Body of pancreas (tissue), 4 donors: ENCODE data around the gene PDE9A. TPM values are rescaled to one million over a fixed set of nuclear protein-coding genes. Genes with fewer than 3 reads are reported as not detected.

ENCODE experiments used
- ATAC-seq: fragments of 150-250 bp; one replicate; pipeline ENCODE4 v1.9.1; 2016
- DNase-seq, 4 donors: peaks; one replicate each; pipeline ENCODE4 v3.0.0-alpha.2; 2019
- H3K27ac ChIP-seq, 4 donors: fragments of 200-600 bp; sonication (generic); 1 replicate in 3 of 4; 2 replicates in 1 of 4; pipeline versions ENCODE4 v1.5.1 to v1.6.1; 2016 to 2019; ENCODE audit warnings: mild to moderate bottlenecking in 1 of 4, mixed read lengths in 1 of 4, moderate library complexity in 1 of 4
- H3K27me3 ChIP-seq, 2 donors: fragments of 200-600 bp; sonication (generic); one replicate each; pipeline ENCODE4 v1.6.0; 2016; ENCODE audit warnings: mild to moderate bottlenecking in 1 of 2
- H3K36me3 ChIP-seq, 2 donors: fragments of 200-600 bp; sonication (generic); replicated peaks in 1 of 2; 2 replicates each; pipeline ENCODE4 v1.5.1; 2016; ENCODE audit warnings: low read depth in 2 of 2; ENCODE audit not compliant: insufficient read depth in 1 of 2
- H3K4me1 ChIP-seq: fragments of 200-600 bp; sonication (generic); one replicate; pipeline ENCODE4 v1.6.0; 2016
- H3K4me3 ChIP-seq, 2 donors: fragments of 200-600 bp; sonication (generic); 1 replicate in 1 of 2; 2 replicates in 1 of 2; pipeline ENCODE4 v1.5.1; 2016 to 2019
- H3K9me3 ChIP-seq, 3 donors: fragments of 200-600 bp; sonication (generic); 1 replicate in 2 of 3; 2 replicates in 1 of 3; pipeline ENCODE4 v1.5.1; 2016
- CTCF ChIP-seq, 7 experiments: fragments of 450-650 bp in 4 of 7; fragments of 200-600 bp in 3 of 7; sonication (generic) in 3 of 7; IDR thresholded peaks; one replicate each; pipeline ENCODE4 v1.5.1; 2016 to 2019; ENCODE audit warnings: antibody characterized with exemption in 7 of 7
- POLR2A ChIP-seq, 3 donors: fragments of 450-650 bp; IDR thresholded peaks; one replicate each; pipeline ENCODE4 v1.6.1; 2016; ENCODE audit warnings: antibody characterized with exemption in 3 of 3, mild to moderate bottlenecking in 2 of 3
- WGBS, 2 donors: methylation state at CpG; one replicate each; pipeline ENCODE4 v1.1.5; 2017; 5-methylcytosine and 5-hydroxymethylcytosine counted together
- intact Hi-C: fragments of 100-400 bp; cut with DNase I; formaldehyde crosslinking; loops from one replicate; pipeline ENCODE4 v1.15.1; 2023
- total RNA-seq, 2 donors: library from RNA; depleted of rRNA; stranded (reverse); fragments of >200 nt; gene quantifications; one replicate each; pipeline ENCODE4 v1.1.0, GENCODE V29; 2016

The PDE9A gene
- total RNA-seq, 2 donors from 2014 or later, result 5.2 to 7.9 TPM

- Histone ChIP-seq H3K36me3 (no peaks in the 10 kb centered on the region), H3K27me3 (no peaks in the 10 kb centered on the region), H3K4me1 (peaks cover 6% of the 10 kb centered on the region), H3K9me3 (no peaks in the 10 kb centered on the region), H3K4me3 (no peak overlapping the region), H3K27ac (no peak overlapping the region)
- intact Hi-C loops, result no loop called here
- no peak for ATAC-seq
- 77 to 83% methylated on average over 34 of the region's 34 CpGs for WGBS, 2 donors
- no peak for DNase-seq
- no peak for TF ChIP-seq CTCF (IDR thresholded peaks at IDR 0.05)
- no peak for TF ChIP-seq POLR2A (IDR thresholded peaks at IDR 0.05)
Observed at GRCh38 chr21:42668298-42668992, 15.0 kb downstream of the PDE9A start.

- 57 to 69% methylated on average over 13 of the region's 13 CpGs for WGBS, 2 donors
- DNase-seq, result no peak
- Histone ChIP-seq H3K4me1 (peaks cover 6% of the 10 kb centered on the region), H3K9me3 (no peaks in the 10 kb centered on the region), H3K27ac (no peak overlapping the region), H3K36me3 (no peaks in the 10 kb centered on the region), H3K4me3 (no peak overlapping the region), H3K27me3 (no peaks in the 10 kb centered on the region)
- TF ChIP-seq POLR2A (IDR thresholded peaks at IDR 0.05) (no peak), CTCF (IDR thresholded peaks at IDR 0.05) (no peak)
- intact Hi-C loops, result no loop called here
- no peak for ATAC-seq
Observed at GRCh38 chr21:42669041-42669440, 15.6 kb downstream of the PDE9A start.

- H3K9me3 ChIP-seq, result no peaks in the 10 kb centered on the region
- no peaks in the 10 kb centered on the region for H3K36me3 ChIP-seq
- WGBS, 2 donors, result 59 to 84% methylated on average over 8 of the region's 8 CpGs
- no peak overlapping the region for H3K4me3 ChIP-seq
- H3K27ac ChIP-seq, result no peak overlapping the region
- no peaks in the 10 kb centered on the region for H3K27me3 ChIP-seq
- ATAC-seq, result no peak
- no peak for DNase-seq
- TF ChIP-seq POLR2A (IDR thresholded peaks at IDR 0.05), result no peak
- H3K4me1 ChIP-seq, result peaks cover 6% of the 10 kb centered on the region
- intact Hi-C loops, result no loop called here
Observed at GRCh38 chr21:42670058-42670880, 16.8 kb downstream of the PDE9A start.

- DNase-seq, result no peak
- intact Hi-C loops, result no loop called here
- no peaks in the 10 kb centered on the region for H3K9me3 ChIP-seq
- H3K27me3 ChIP-seq, result no peaks in the 10 kb centered on the region
- H3K4me3 ChIP-seq, result no peak overlapping the region
- 52 to 67% methylated on average over 9 of the region's 9 CpGs for WGBS, 2 donors
- ATAC-seq, result no peak
- no peaks in the 10 kb centered on the region for H3K36me3 ChIP-seq
- no peak for TF ChIP-seq POLR2A (IDR thresholded peaks at IDR 0.05)
- TF ChIP-seq CTCF (IDR thresholded peaks at IDR 0.05), result no peak
- H3K4me1 ChIP-seq, result peaks cover 6% of the 10 kb centered on the region
- H3K27ac ChIP-seq, result no peak overlapping the region
Observed at GRCh38 chr21:42670884-42671283, 17.5 kb downstream of the PDE9A start.

- TF ChIP-seq POLR2A (IDR thresholded peaks at IDR 0.05) (no peak), CTCF (IDR thresholded peaks at IDR 0.05) (no peak)
- no peak for DNase-seq
- no peak overlapping the region for H3K4me3 ChIP-seq
- 32 to 46% methylated on average over 13 to 15 of the region's 15 CpGs for WGBS, 2 donors
- intact Hi-C loops, result no loop called here
- no peaks in the 10 kb centered on the region for H3K27me3 ChIP-seq
- no peak for ATAC-seq
- H3K4me1 ChIP-seq, result peaks cover 6% of the 10 kb centered on the region
- no peaks in the 10 kb centered on the region for H3K9me3 ChIP-seq
- H3K27ac ChIP-seq, result no peak overlapping the region
- H3K36me3 ChIP-seq, result no peaks in the 10 kb centered on the region
Observed at GRCh38 chr21:42671778-42672593, 18.6 kb downstream of the PDE9A start.
